B cell (primary cell): ENCODE results near the gene NACC1. TPM values are rescaled to one million over a fixed set of nuclear protein-coding genes. Genes with fewer than 3 reads are reported as not detected.

ENCODE experiments used
- ATAC-seq: fragments of 200-7000 bp; cut with Tn5 transposase; one replicate; pipeline ENCODE4 v1.10.0; 2021; ENCODE audit warnings: low read depth, mild to moderate bottlenecking, moderate number of reproducible peaks, moderate library complexity
- CTCF ChIA-PET: fragments of 350-600 bp; sonication (Branson Sonifier 250); formaldehyde crosslinking; loops from one replicate; lab custom pipeline; 2021; ENCODE audit warnings: antibody characterized with exemption, inconsistent platforms; lab: Charles Lee
- POLR2A ChIA-PET: fragments of 350-600 bp; sonication (Branson Sonifier 250); formaldehyde crosslinking; loops from one replicate; lab custom pipeline; 2021; ENCODE audit warnings: antibody characterized with exemption; lab: Charles Lee
- DNase-seq: peaks from one replicate; pipeline ENCODE4 v3.0.0; 2013
- H2AFZ ChIP-seq: 2 replicates; pipeline ENCODE4 v1.6.1; 2012; ENCODE audit warnings: mild to moderate bottlenecking, low read depth, low read length; ENCODE audit not compliant: insufficient read depth, poor library complexity, severe bottlenecking
- H3K27ac ChIP-seq, 2 donors: 1 replicate in 1 of 2; 2 replicates in 1 of 2; pipeline ENCODE4 v1.5.1; 2012 to 2013; ENCODE audit warnings: low read length in 2 of 2, mild to moderate bottlenecking in 2 of 2, moderate library complexity in 1 of 2
- H3K27me3 ChIP-seq, 4 experiments: fragments of 200-600 bp in 1 of 4; sonication (generic) in 1 of 4; replicated peaks in 1 of 4; 1 replicate in 2 of 4; 2 replicates in 2 of 4; pipeline versions ENCODE4 v1.6.1 to v1.7.0; 2013 to 2016; ENCODE audit warnings: low read length in 3 of 4, mild to moderate bottlenecking in 2 of 4, mixed read lengths in 1 of 4, moderate library complexity in 1 of 4; ENCODE audit not compliant: insufficient read depth in 4 of 4, control insufficient read depth in 3 of 4; ENCODE audit errors: control extremely low read depth in 1 of 4
- H3K36me3 ChIP-seq, 2 experiments: replicated peaks in 1 of 2; 1 replicate in 1 of 2; 2 replicates in 1 of 2; pipeline versions ENCODE4 v1.6.1 to v1.7.1; 2013; ENCODE audit warnings: low read length in 1 of 2; ENCODE audit not compliant: insufficient read depth in 2 of 2, control insufficient read depth in 1 of 2; ENCODE audit errors: control extremely low read depth in 1 of 2, extremely low read depth in 1 of 2
- H3K4me1 ChIP-seq, 2 donors: fragments of 200-600 bp in 1 of 2; sonication (generic) in 1 of 2; 1 replicate in 1 of 2; 2 replicates in 1 of 2; pipeline versions ENCODE4 v1.5.1 to v1.6.1; 2013 to 2017; ENCODE audit warnings: low read length in 2 of 2; ENCODE audit not compliant: control insufficient read depth in 2 of 2, insufficient read depth in 2 of 2
- H3K4me2 ChIP-seq: replicated peaks from 2 replicates; pipeline ENCODE3; 2012; ENCODE audit warnings: mild to moderate bottlenecking, low read depth, low read length; ENCODE audit not compliant: poor library complexity, severe bottlenecking
- H3K4me3 ChIP-seq, 5 experiments: fragments of 200-600 bp in 1 of 5; sonication (generic) in 1 of 5; 1 replicate in 3 of 5; 2 replicates in 2 of 5; pipeline versions ENCODE4 v1.5.1 to v1.7.0; 2011 to 2016; ENCODE audit warnings: low read length in 4 of 5, mild to moderate bottlenecking in 4 of 5, low read depth in 2 of 5, control low read depth in 1 of 5, moderate library complexity in 1 of 5; ENCODE audit not compliant: insufficient read depth in 1 of 5; ENCODE audit errors: control extremely low read depth in 1 of 5, extremely low read depth in 1 of 5
- H3K79me2 ChIP-seq: fragments of 200-600 bp; sonication (generic); one replicate; pipeline ENCODE4 v1.6.0; 2016; ENCODE audit warnings: low read length; ENCODE audit not compliant: control insufficient read depth, insufficient read depth
- H3K9ac ChIP-seq: fragments of 200-600 bp; sonication (generic); 2 replicates; pipeline ENCODE4 v1.6.1; 2017; ENCODE audit warnings: mild to moderate bottlenecking, low read length, moderate library complexity
- H3K9me3 ChIP-seq, 3 donors: one replicate each; pipeline versions ENCODE4 v1.6.1 to v1.7.1; 2013; ENCODE audit warnings: low read length in 2 of 3; ENCODE audit not compliant: control insufficient read depth in 2 of 3, insufficient read depth in 1 of 3; ENCODE audit errors: control extremely low read depth in 1 of 3
- H4K20me1 ChIP-seq: 2 replicates; pipeline ENCODE4 v1.6.0; 2012; ENCODE audit warnings: mild to moderate bottlenecking, low read length; ENCODE audit not compliant: insufficient read depth, control insufficient read depth, poor library complexity, severe bottlenecking
- H3K27ac Mint-ChIP-seq: one replicate; pipeline ENCODE4 v1.8.0; 2021; ENCODE audit warnings: mixed read lengths
- H3K27me3 Mint-ChIP-seq: one replicate; pipeline ENCODE4 v1.8.0; 2021; ENCODE audit warnings: mixed read lengths
- H3K4me1 Mint-ChIP-seq: one replicate; pipeline ENCODE4 v1.8.0; 2021; ENCODE audit warnings: mixed read lengths
- H3K4me3 Mint-ChIP-seq: one replicate; pipeline ENCODE4 v1.8.0; 2021; ENCODE audit warnings: mixed read lengths
- H3K9me3 Mint-ChIP-seq: one replicate; pipeline ENCODE4 v1.8.0; 2022; ENCODE audit warnings: mixed read lengths; ENCODE audit not compliant: insufficient read depth
- EZH2 ChIP-seq: IDR thresholded peaks from 2 replicates; pipeline ENCODE4 v1.6.1; 2012; ENCODE audit warnings: borderline replicate concordance, low read depth, mild to moderate bottlenecking, moderate library complexity, low read length; ENCODE audit not compliant: insufficient read depth, poor library complexity, severe bottlenecking
- WGBS: methylation state at CpG from one replicate; pipeline ENCODE4 v1.1.5; 2013; ENCODE audit warnings: missing lambda C conversion rate; ENCODE audit not compliant: insufficient coverage; 5-methylcytosine and 5-hydroxymethylcytosine counted together
- intact Hi-C: fragments of 100-400 bp; cut with micrococcal nuclease; formaldehyde crosslinking; loops from one replicate; pipeline ENCODE4 v1.10.0; 2022
- polyA plus RNA-seq: library from polyadenylated mRNA; depleted of rRNA; stranded (reverse); fragments of >200 nt; gene quantifications from 2 replicates; pipeline ENCODE4 v1.2.3, GENCODE V29; 2012
- total RNA-seq, 2 donors: library from RNA; stranded (reverse); fragments of 120-200 nt in 1 of 2; gene quantifications; 1 replicate in 1 of 2; 2 replicates in 1 of 2; pipeline versions ENCODE4 v1.2.3 to v1.2.4, GENCODE V29; 2013 to 2022
- TF ChIP-seq, protein P1 (sequence below): fragments of 200-600 bp; IDR thresholded peaks from one replicate; pipeline ENCODE4 v1.8.0; 2022; ENCODE audit warnings: antibody characterized with exemption, mild to moderate bottlenecking

The NACC1 gene
- total and polyA plus RNA-seq, 2 donors (not counting 1 experiment from before 2014, with no cell fraction given) = 25.9 to 27.5 TPM

GRCh38 chr19:13154241-13154778 is 36.2 kb downstream of the NACC1 start:
- Histone ChIP-seq H2AFZ (no peak overlapping the region), H4K20me1 (peaks cover 26% of the 10 kb centered on the region), H3K4me1 (peaks cover 33 to 56% of the 10 kb centered on the region in 2 donors), H3K79me2 (peaks cover 73% of the 10 kb centered on the region), H3K9me3 (no peaks in the 10 kb centered on the region), H3K4me2 (peak overlapping the region; percentile 95), H3K9ac (peak overlapping the region; percentile 97), H3K27ac (peak overlapping the region; percentile 94 to 96), H3K4me3 (peak overlapping the region; percentile 82 to 100 (median 98)), H3K36me3 (peaks cover 0 to 9% of the 10 kb centered on the region in 2 experiments), H3K27me3 (no peaks in the 10 kb centered on the region)
- Mint-ChIP-seq H3K4me3 (peak overlapping the region; percentile 92), H3K9me3 (no peaks in the 10 kb centered on the region), H3K4me1 (peaks cover 46% of the 10 kb centered on the region), H3K27me3 (no peaks in the 10 kb centered on the region), H3K27ac (peak overlapping the region; percentile 100)
- WGBS = under 1% methylated on average over 10 of the region's 21 CpGs
- DNase-seq (peak; percentile 67), ATAC-seq (no peak)
- intact Hi-C loops = loop anchor here (5.0 kb wide), 1 partner anchor 123 kb away; no protein-coding TSS in a partner anchor
- CTCF ChIA-PET = interaction anchor here (0.6 to 5.4 kb wide), 16 partner anchors 13 to 923 kb away, joined by 3 to 106 read pairs (median 5); partner anchors contain the start of gene LYL1
- TF ChIP-seq, protein P1, sequence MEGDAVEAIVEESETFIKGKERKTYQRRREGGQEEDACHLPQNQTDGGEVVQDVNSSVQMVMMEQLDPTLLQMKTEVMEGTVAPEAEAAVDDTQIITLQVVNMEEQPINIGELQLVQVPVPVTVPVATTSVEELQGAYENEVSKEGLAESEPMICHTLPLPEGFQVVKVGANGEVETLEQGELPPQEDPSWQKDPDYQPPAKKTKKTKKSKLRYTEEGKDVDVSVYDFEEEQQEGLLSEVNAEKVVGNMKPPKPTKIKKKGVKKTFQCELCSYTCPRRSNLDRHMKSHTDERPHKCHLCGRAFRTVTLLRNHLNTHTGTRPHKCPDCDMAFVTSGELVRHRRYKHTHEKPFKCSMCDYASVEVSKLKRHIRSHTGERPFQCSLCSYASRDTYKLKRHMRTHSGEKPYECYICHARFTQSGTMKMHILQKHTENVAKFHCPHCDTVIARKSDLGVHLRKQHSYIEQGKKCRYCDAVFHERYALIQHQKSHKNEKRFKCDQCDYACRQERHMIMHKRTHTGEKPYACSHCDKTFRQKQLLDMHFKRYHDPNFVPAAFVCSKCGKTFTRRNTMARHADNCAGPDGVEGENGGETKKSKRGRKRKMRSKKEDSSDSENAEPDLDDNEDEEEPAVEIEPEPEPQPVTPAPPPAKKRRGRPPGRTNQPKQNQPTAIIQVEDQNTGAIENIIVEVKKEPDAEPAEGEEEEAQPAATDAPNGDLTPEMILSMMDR = no peak
- TF ChIP-seq EZH2 = no peak
- POLR2A ChIA-PET = interaction anchor here (0.6 to 4.6 kb wide), 13 partner anchors 9 to 62 kb away, joined by 4 to 116 read pairs (median 20); partner anchors contain the start of genes LYL1 and NACC1

DNA sequence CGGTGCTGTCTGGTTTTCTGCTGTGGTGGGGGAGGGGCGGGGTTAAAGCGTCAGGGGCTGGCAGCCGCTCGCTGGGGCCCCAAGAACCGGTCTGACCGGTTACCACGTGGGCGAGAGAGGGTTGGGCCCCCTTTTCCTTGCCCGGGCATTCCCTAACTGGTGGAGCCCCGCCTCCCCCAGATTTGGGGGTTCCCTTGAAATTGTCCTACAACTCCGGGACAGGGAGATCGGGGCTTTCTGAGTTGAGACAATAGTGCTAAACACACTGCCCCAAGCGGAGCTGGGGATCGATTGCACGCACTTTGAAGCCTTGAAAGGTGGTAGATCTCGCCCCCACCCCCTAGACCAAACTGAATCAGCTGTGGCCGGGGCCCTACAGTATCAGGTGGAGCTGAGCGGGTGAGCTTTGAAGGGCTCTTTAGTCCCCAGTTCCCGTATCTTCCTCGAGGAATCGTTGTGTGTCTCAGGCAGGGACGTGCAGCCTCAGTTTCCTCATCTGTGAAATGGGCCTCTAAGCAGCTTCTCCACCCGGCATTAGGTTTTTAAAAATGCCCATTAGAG is 36.9 kb downstream of the NACC1 start:
- DNase-seq (peak; percentile 90), ATAC-seq (peak; percentile 5)
- peaks cover 26% of the 10 kb centered on the region for H4K20me1 ChIP-seq
- TF ChIP-seq, protein P1 = peak; percentile 53
- no peak for TF ChIP-seq EZH2
- no peaks in the 10 kb centered on the region for H3K9me3 ChIP-seq
- H3K79me2 ChIP-seq = peaks cover 72% of the 10 kb centered on the region
- Mint-ChIP-seq H3K4me3 (peak overlapping the region; percentile 92), H3K27ac (peak overlapping the region; percentile 100), H3K27me3 (no peaks in the 10 kb centered on the region), H3K9me3 (no peaks in the 10 kb centered on the region), H3K4me1 (peaks cover 45% of the 10 kb centered on the region)
- H3K27me3 ChIP-seq = no peaks in the 10 kb centered on the region
- POLR2A ChIA-PET = interaction anchor here (0.5 to 4.6 kb wide), 18 partner anchors 9 to 362 kb away, joined by 3 to 116 read pairs (median 12); partner anchors contain the start of genes LYL1 and NACC1
- H3K36me3 ChIP-seq = peaks cover 0 to 9% of the 10 kb centered on the region in 2 experiments
- peak overlapping the region; percentile 94 to 96 for H3K27ac ChIP-seq
- peak overlapping the region; percentile 82 to 100 (median 98) for H3K4me3 ChIP-seq
- peak overlapping the region; percentile 95 for H3K4me2 ChIP-seq
- peak overlapping the region; percentile 97 for H3K9ac ChIP-seq
- under 1% methylated on average over 22 of the region's 24 CpGs for WGBS
- peaks cover 38 to 59% of the 10 kb centered on the region in 2 donors for H3K4me1 ChIP-seq
- no peak overlapping the region for H2AFZ ChIP-seq
- CTCF ChIA-PET = interaction anchor here (0.6 to 5.4 kb wide), 25 partner anchors 8 to 922 kb away, joined by 3 to 106 read pairs (median 5); partner anchors contain the start of gene LYL1
- intact Hi-C loops = loop anchor here (5.0 kb wide), 1 partner anchor 122 kb away; no protein-coding TSS in a partner anchor
